Measurements from ENCODE around the gene CAMK1.

Gene CAMK1

GRCh38 chr3:9778143-9779074, 8.7 kb upstream of the CAMK1 start:
- no peak for TF ChIP-seq FOXP2 (optimal IDR thresholded peaks at IDR 0.05; ENCODE audit: borderline replicate concordance, extremely low read depth, extremely low read length, insufficient read depth)
- no peak for TF ChIP-seq REST (IDR thresholded peaks at IDR 0.05; ENCODE audit: insufficient read depth in 1 of 2, low read depth in 2 of 2, low read length in 2 of 2)
- TF ChIP-seq POLR2AphosphoS5 (IDR thresholded peaks at IDR 0.05; ENCODE audit: low read depth, low read length), result no peak
- no peak for TF ChIP-seq TAF1 (IDR thresholded peaks at IDR 0.05; ENCODE audit: borderline replicate concordance, insufficient read depth, low read length)
- no peak for TF ChIP-seq SIN3A (IDR thresholded peaks at IDR 0.05; ENCODE audit: borderline replicate concordance, insufficient read depth, low read length)

GRCh38 chr3:9777694-9778021, 7.9 kb upstream of the CAMK1 start:
- TF ChIP-seq TAF1 (IDR thresholded peaks at IDR 0.05; ENCODE audit: borderline replicate concordance, insufficient read depth, low read length) (no peak), SIN3A (IDR thresholded peaks at IDR 0.05; ENCODE audit: borderline replicate concordance, insufficient read depth, low read length) (no peak), POLR2AphosphoS5 (IDR thresholded peaks at IDR 0.05; ENCODE audit: low read depth, low read length) (no peak), FOXP2 (optimal IDR thresholded peaks at IDR 0.05; ENCODE audit: borderline replicate concordance, extremely low read depth, extremely low read length, insufficient read depth) (no peak), REST (IDR thresholded peaks at IDR 0.05; ENCODE audit: insufficient read depth in 1 of 2, low read depth in 2 of 2, low read length in 2 of 2) (no peak)

- TF ChIP-seq REST (IDR thresholded peaks at IDR 0.05; ENCODE audit: insufficient read depth in 1 of 2, low read depth in 2 of 2, low read length in 2 of 2) (no peak), FOXP2 (optimal IDR thresholded peaks at IDR 0.05; ENCODE audit: borderline replicate concordance, extremely low read depth, extremely low read length, insufficient read depth) (no peak), TAF1 (IDR thresholded peaks at IDR 0.05; ENCODE audit: borderline replicate concordance, insufficient read depth, low read length) (no peak), POLR2AphosphoS5 (IDR thresholded peaks at IDR 0.05; ENCODE audit: low read depth, low read length) (no peak), SIN3A (IDR thresholded peaks at IDR 0.05; ENCODE audit: borderline replicate concordance, insufficient read depth, low read length) (no peak)
These were observed 7.3 kb upstream of the CAMK1 start for GRCh38 chr3:9776896-9777693.

- TF ChIP-seq FOXP2 (optimal IDR thresholded peaks at IDR 0.05; ENCODE audit: borderline replicate concordance, extremely low read depth, extremely low read length, insufficient read depth) (no peak), POLR2AphosphoS5 (IDR thresholded peaks at IDR 0.05; ENCODE audit: low read depth, low read length) (no peak), SIN3A (IDR thresholded peaks at IDR 0.05; ENCODE audit: borderline replicate concordance, insufficient read depth, low read length) (no peak), TAF1 (IDR thresholded peaks at IDR 0.05; ENCODE audit: borderline replicate concordance, insufficient read depth, low read length) (no peak), REST (IDR thresholded peaks at IDR 0.05; ENCODE audit: insufficient read depth in 1 of 2, low read depth in 2 of 2, low read length in 2 of 2) (no peak)
These were observed 597 bp upstream of the CAMK1 start for GRCh38 chr3:9770276-9770812.
